GM18520 (cell line): Measurements from ENCODE around the gene P4HA1.
"Not testable (repeated sequence)": the region's sequence is repeated elsewhere in the genome, so short reads cannot be mapped to it uniquely, and the experiment has no call there.

Experiments used
- ATAC-seq: cut with Tn5 transposase; IDR thresholded peaks from one replicate; pipeline ENCODE4 v1.9.1; 2021; ENCODE audit not compliant: unreplicated experiment

Gene P4HA1

GRCh38 chr10:73043766-73044377 lies 52.8 kb downstream of the P4HA1 start:
- no peak for ATAC-seq

DNA sequence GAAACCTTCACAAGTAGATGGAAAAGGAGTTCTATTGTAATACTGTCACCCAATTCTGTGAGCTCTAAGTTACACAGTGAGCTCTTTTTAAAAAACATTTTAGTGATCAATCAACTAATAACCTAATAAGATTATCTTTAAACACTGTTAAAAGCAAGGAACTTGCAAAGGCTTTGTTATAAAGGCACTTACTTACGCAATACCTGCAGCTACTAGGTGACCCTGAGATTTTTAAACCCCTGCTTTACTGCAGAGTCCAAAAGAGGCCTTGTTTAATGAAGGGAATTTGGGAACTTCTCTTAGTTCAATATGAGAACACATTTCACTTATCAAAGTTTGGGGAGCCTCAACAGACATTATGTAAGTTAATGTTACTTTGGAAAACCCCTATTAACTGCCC lies 53.3 kb downstream of the P4HA1 start:
- ATAC-seq = no peak

DNA sequence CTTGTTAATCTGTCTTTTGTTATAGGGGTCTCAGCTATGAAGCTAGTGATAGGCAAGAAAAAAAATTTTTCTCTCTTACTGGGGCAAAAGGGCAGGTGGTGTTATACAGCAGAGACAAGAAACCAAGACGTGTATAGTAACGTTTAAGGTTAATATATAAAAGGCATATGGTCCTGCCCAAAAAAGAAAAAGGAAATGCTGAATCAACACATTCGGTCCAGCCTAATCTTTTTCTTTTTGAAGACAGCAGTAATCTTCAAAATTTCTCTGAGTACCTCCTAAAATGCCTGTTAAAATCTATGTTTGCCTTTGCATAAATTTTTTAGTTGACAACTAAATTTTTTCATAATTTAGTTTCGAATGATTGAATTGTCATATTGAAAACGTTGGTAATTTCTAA lies 54.5 kb downstream of the P4HA1 start:
- ATAC-seq = no peak

GRCh38 chr10:73039635-73040034 lies 57.0 kb downstream of the P4HA1 start:
- ATAC-seq = no peak

DNA sequence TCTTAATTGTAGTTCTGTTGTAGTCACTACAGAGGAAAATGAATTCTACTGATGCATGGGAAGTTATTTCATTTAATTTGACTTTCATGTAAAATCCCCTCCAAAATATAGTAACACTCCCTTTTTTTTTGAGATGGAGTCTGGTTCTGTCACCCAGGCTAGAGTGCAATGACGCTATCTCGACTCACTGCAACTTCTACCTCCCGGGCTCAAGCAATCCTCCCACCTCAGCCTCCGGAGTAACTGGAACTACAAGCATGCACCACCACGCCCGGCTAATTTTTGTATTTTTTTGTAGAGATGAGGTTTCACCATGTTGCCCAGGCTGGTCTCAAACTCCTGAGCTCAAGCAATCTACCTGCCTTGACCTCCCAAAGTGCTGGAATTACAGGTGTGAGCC lies 60.4 kb downstream of the P4HA1 start:
- ATAC-seq = not testable (repeated sequence)

- ATAC-seq = no peak
Observed at GRCh38 chr10:73032536-73032935, 64.1 kb downstream of the P4HA1 start.

DNA sequence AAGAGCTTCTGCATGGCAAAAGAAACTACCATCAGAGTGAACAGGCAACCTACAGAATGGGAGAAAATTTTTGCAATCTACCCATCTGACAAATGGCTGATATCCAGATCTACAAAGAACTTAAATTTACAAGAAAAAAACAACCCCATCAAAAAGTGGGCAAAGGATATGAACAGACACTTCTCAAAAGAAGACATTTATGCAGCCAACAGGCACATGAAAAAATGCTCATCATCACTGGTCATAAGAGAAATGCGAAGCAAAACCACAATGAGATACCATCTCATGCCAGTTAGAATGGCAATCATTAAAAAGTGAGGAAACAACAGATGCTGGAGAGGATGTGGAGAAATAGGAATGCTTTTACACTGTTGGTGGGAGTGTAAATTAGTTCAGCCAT lies 70.0 kb downstream of the P4HA1 start:
- not testable (repeated sequence) for ATAC-seq

DNA sequence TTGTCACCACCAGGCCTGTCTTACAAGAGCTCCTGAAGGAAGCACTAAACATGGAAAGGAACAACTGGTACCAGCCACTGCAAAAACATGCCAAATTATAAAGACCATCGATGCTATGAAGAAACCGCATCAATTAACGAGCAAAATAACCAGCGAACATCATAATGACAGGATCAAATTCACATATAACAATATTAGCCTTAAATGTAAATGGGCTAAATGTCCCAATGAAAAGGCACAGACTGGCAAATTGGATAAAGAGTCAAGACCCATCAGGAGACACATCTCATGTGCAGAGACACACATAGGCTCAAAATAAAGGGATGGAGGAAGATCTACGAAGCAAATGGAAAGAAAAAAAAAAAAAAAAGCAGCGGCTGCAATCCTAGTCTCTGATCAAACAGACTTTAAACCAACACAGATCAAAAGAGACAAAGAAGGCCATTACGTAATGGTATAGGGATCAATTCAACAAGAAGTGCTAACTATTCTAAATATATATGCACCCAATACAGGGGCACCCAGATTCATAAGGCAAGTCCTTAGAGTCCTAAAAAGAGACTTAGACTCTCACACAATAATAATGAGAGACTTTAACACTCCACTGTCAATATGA lies 73.1 kb downstream of the P4HA1 start:
- not testable (repeated sequence) for ATAC-seq

GRCh38 chr10:73022961-73023360 lies 73.7 kb downstream of the P4HA1 start:
- not testable (repeated sequence) for ATAC-seq

- not testable (repeated sequence) for ATAC-seq
Observed at GRCh38 chr10:73021538-73022164, 75.0 kb downstream of the P4HA1 start.

- ATAC-seq = no peak
Observed at GRCh38 chr10:73021050-73021449, 75.6 kb downstream of the P4HA1 start.

- no peak for ATAC-seq
Observed at GRCh38 chr10:73019100-73019499, 77.6 kb downstream of the P4HA1 start.

- ATAC-seq = no peak
Observed at GRCh38 chr10:73018632-73019031, 78.0 kb downstream of the P4HA1 start.

- ATAC-seq = no peak
Observed at GRCh38 chr10:73017955-73018480, 78.6 kb downstream of the P4HA1 start.

- no peak for ATAC-seq
Observed at GRCh38 chr10:73015779-73016178, 80.9 kb downstream of the P4HA1 start.

DNA sequence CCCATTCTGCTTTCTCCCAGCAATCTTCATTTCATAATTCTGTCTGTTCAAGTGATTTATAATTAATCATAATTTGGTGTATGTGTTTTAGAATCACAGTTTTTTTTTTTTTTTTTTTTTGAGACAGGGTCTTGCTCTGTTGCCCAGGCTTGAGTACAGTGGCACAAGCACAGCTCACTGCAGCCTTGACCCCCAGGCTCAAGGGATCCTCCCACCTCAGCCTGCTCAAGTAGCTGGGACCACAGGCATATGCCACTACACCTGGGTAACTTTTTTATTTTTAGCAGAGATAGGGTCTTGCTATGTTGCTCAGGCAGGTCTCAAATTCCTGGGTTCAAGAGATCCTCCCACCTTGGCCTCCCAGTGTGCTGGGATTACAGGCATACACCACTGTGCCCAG lies 92.8 kb downstream of the P4HA1 start:
- ATAC-seq = no peak

- no peak for ATAC-seq
Observed at GRCh38 chr10:73000973-73001372, 95.7 kb downstream of the P4HA1 start.

DNA sequence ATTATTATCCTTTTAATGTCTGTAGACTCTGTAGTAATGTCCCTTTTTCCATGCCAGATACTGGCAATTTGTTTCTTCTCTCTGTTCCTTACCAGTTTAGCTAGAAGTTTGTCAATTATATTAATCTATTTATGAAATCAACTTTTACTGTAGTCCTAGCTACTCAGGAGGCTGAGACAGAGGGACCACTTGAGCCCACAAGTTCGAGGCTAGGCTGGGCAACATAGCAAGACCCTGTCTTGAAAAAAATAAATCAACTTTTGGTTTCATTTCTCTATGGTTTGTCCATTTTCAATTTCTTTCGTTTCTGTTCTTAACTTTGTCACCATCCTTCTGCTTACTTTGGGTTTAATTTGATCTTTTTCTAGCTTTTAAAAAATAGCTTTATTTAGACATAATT lies 99.6 kb downstream of the P4HA1 start:
- ATAC-seq = no peak

DNA sequence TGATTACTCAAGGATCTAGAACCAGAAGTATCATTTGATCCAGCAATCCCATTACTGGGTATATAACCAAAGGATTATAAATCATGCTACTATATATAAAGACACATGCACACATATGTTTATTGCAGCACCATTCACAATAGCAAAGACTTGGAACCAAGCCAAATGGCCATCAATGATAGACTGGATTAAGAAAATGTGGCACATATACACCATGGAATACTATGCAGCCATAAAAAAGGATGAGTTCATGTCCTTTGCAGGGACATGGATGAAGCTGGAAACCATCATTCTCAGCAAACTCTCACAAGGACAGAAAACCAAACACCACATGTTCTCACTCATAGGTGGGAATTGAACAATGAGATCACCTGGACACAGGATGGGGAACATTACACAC lies 101.2 kb downstream of the P4HA1 start:
- not testable (repeated sequence) for ATAC-seq

DNA sequence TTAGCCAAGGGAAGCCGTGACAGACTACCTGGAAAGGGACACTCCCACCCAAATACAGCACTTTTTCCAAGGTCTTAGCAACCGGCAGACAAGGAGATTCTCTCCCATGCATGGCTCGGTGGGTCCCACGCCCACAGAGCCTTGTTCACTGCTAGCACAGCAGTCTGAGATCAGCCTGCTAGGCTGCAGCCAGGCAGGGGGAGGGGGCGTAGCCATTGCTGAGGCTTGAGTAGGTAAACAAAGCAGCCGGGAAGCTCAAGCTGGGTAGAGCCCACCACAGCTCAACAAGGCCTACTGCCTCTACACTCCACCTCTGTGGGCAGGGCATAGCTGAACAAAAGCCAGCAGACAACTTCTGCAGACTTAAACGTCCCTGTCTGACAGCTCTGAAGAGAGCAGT lies 106.9 kb downstream of the P4HA1 start:
- not testable (repeated sequence) for ATAC-seq

- ATAC-seq = not testable (repeated sequence)
Observed at GRCh38 chr10:72984618-72985017, 112.0 kb downstream of the P4HA1 start.

- no peak for ATAC-seq
Observed at GRCh38 chr10:72981882-72982529, 114.7 kb downstream of the P4HA1 start.
